HepG2 (cell line): ENCODE results near the gene STK32B. TPM values are rescaled to one million over a fixed set of nuclear protein-coding genes. Genes with fewer than 3 reads are reported as not detected.
A peak's percentile ranks its signal among the peaks of the same experiment; 100 is the strongest.

Experiments used
- AHDC1 ChIP-seq: sonication (generic); formaldehyde crosslinking; IDR thresholded peaks from 2 replicates; pipeline ENCODE4 v1.5.1; 2020; ENCODE audit warnings: mild to moderate bottlenecking, missing genetic modification reagents, borderline replicate concordance
- CEBPZ ChIP-seq: IDR thresholded peaks from 2 replicates; pipeline ENCODE4 v1.6.1; 2012; ENCODE audit warnings: low read length, improper control_type of control experiment
- FOXK1 ChIP-seq: sonication (generic); formaldehyde crosslinking; IDR thresholded peaks from 2 replicates; pipeline ENCODE4 v1.4.0; 2020; ENCODE audit warnings: low read depth, missing genetic modification reagents, borderline replicate concordance
- ISL2 ChIP-seq: sonication (generic); formaldehyde crosslinking; IDR thresholded peaks from 2 replicates; pipeline ENCODE4 v1.5.0; 2020; ENCODE audit warnings: missing genetic modification reagents
- NFIC ChIP-seq: IDR thresholded peaks from 2 replicates; pipeline ENCODE4 v1.6.1; 2012; ENCODE audit warnings: mild to moderate bottlenecking, low read length, inconsistent platforms
- RBM39 ChIP-seq: fragments of 200-400 bp; formaldehyde crosslinking; IDR thresholded peaks from one replicate; pipeline ENCODE4 v1.6.1; 2018; ENCODE audit warnings: antibody characterized with exemption, mild to moderate bottlenecking, low read depth, low read length; ENCODE audit not compliant: poor library complexity, severe bottlenecking
- SOX6 ChIP-seq, 2 experiments: fragments of 450-650 bp in 1 of 2; sonication (generic) in 1 of 2; formaldehyde crosslinking in 1 of 2; IDR thresholded peaks; 2 replicates each; pipeline versions ENCODE4 v1.4.0 to v1.6.1; 2017 to 2020; ENCODE audit warnings: antibody characterized with exemption in 1 of 2, mild to moderate bottlenecking in 1 of 2, missing genetic modification reagents in 1 of 2
- SYNCRIP ChIP-seq: fragments of 200-400 bp; formaldehyde crosslinking; IDR thresholded peaks from 2 replicates; pipeline ENCODE4 v1.6.1; 2018; ENCODE audit warnings: mild to moderate bottlenecking, low read depth, low read length; ENCODE audit not compliant: insufficient read depth
- ZNF264 ChIP-seq: sonication (generic); formaldehyde crosslinking; IDR thresholded peaks from 2 replicates; pipeline ENCODE4 v1.4.0; 2020; ENCODE audit warnings: missing genetic modification reagents
- ZNF274 ChIP-seq: sonication (generic); formaldehyde crosslinking; IDR thresholded peaks from 2 replicates; pipeline ENCODE4 v1.5.1; 2020; ENCODE audit warnings: mild to moderate bottlenecking, missing genetic modification reagents
- ZNF468 ChIP-seq: sonication (generic); formaldehyde crosslinking; IDR thresholded peaks from 2 replicates; pipeline ENCODE4 v1.8.0; 2022; ENCODE audit warnings: mild to moderate bottlenecking, moderate library complexity, missing genetic modification reagents
- ZNF580 ChIP-seq: IDR thresholded peaks from 2 replicates; pipeline ENCODE4 v1.6.1; 2016; ENCODE audit warnings: low read depth, borderline replicate concordance
- ZNF784 ChIP-seq: sonication (generic); formaldehyde crosslinking; IDR thresholded peaks from 2 replicates; pipeline ENCODE4 v1.5.1; 2020; ENCODE audit warnings: missing genetic modification reagents, mild to moderate bottlenecking, borderline replicate concordance
- ZNF800 ChIP-seq: sonication (generic); formaldehyde crosslinking; IDR thresholded peaks from 2 replicates; pipeline ENCODE4 v1.4.0; 2020; ENCODE audit warnings: missing genetic modification reagents
- polyA plus RNA-seq, 8 experiments: library from polyadenylated mRNA; depleted of rRNA in 3 of 8; stranded (reverse) in 7 of 8; unstranded in 1 of 8; fragments of >200 nt; fragmentation: Illumina TruSeq in 4 of 8; extraction: Trizol in 4 of 8; gene quantifications; 2 replicates each; pipeline versions ENCODE4 v1.2.1 to v1.2.3, GENCODE V29; 2011 to 2016; ENCODE audit warnings: low read depth in 4 of 8, missing spikeins in 1 of 8, mixed read lengths in 1 of 8; ENCODE audit not compliant: insufficient read depth in 1 of 8
- total RNA-seq, 5 experiments: library from RNA; depleted of rRNA; stranded (reverse); fragments of >200 nt; fragmentation: Illumina TruSeq; extraction: Trizol; gene quantifications; 2 replicates each; pipeline ENCODE4 v1.2.3, GENCODE V29; 2016; ENCODE audit warnings: low read depth in 1 of 5

STK32B gene
- total and polyA plus RNA-seq, 2 of the 13 experiments (the other 11 are each of a cell fraction or from before 2014, with no cell fraction given) = not detected

- TF ChIP-seq CEBPZ (no peak), ZNF800 (CRISPR knock-in tag) (no peak), RBM39 (no peak), SYNCRIP (no peak), ISL2 (CRISPR knock-in tag) (0 out of 2 replicates have a peak, but pooled peaks have one; percentile 54), SOX6 (IDR thresholded peaks at IDR 0.05) (no peak), SOX6 (CRISPR knock-in tag; IDR thresholded peaks at IDR 0.05) (peak; percentile 78), NFIC (no peak), FOXK1 (no peak), AHDC1 (CRISPR knock-in tag) (peak; percentile 60; the same call in 1 of the 2 replicates), ZNF468 (CRISPR knock-in tag) (no peak), ZNF264 (CRISPR knock-in tag) (no peak), ZNF580 (no peak), ZNF274 (no peak), ZNF784 (no peak)
These were observed 488.3 kb downstream of the STK32B start (continued) for GRCh38 chr4:5539584-5539983.
